Measurements from ENCODE around the gene HIP1. TPM values are rescaled to one million over a fixed set of nuclear protein-coding genes. Genes with fewer than 3 reads are reported as not detected.
"Not testable (repeated sequence)": the region's sequence is repeated elsewhere in the genome, so short reads cannot be mapped to it uniquely, and the experiment has no call there.

The HIP1 gene
- total RNA-seq, 2 experiments from 2014 or later: 5.2 to 5.6 TPM

DNA sequence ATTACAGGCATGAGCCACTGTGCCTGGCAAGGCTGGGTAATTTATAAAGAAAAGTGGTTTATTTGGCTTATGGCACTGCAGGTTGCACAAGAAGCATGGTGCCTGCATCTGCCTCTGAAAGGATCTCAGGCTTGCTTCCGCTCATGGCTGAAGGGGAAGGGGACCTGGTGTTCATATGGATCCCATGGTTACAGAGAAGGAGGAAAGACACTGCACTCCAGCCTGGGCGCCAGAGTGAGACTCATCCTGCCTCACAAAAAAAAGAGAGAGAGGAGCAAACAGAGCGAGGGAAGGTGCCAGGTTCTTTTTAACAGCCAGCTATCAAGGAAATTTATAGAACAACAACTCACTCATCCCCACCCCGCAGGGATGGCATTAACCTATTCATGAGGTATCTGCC is 36.2 kb downstream of the HIP1 start:
- POLR2A ChIA-PET: no interaction called here
- Mint-ChIP-seq H3K4me1 (ENCODE audit: low read depth) (no peaks in the 10 kb centered on the region), H3K27ac (no peak overlapping the region), H3K27me3 (no peaks in the 10 kb centered on the region), H3K4me3 (no peak overlapping the region), H3K36me3 (ENCODE audit: low read depth) (no peaks in the 10 kb centered on the region), H3K9me3 (no peaks in the 10 kb centered on the region)
- TF ChIP-seq, protein P1, sequence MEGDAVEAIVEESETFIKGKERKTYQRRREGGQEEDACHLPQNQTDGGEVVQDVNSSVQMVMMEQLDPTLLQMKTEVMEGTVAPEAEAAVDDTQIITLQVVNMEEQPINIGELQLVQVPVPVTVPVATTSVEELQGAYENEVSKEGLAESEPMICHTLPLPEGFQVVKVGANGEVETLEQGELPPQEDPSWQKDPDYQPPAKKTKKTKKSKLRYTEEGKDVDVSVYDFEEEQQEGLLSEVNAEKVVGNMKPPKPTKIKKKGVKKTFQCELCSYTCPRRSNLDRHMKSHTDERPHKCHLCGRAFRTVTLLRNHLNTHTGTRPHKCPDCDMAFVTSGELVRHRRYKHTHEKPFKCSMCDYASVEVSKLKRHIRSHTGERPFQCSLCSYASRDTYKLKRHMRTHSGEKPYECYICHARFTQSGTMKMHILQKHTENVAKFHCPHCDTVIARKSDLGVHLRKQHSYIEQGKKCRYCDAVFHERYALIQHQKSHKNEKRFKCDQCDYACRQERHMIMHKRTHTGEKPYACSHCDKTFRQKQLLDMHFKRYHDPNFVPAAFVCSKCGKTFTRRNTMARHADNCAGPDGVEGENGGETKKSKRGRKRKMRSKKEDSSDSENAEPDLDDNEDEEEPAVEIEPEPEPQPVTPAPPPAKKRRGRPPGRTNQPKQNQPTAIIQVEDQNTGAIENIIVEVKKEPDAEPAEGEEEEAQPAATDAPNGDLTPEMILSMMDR (IDR thresholded peaks at IDR 0.05): no peak
- ATAC-seq (no peak), DNase-seq (no peak)
- CTCF ChIA-PET: no interaction called here
- intact Hi-C loops (cut with micrococcal nuclease): no loop called here

DNA sequence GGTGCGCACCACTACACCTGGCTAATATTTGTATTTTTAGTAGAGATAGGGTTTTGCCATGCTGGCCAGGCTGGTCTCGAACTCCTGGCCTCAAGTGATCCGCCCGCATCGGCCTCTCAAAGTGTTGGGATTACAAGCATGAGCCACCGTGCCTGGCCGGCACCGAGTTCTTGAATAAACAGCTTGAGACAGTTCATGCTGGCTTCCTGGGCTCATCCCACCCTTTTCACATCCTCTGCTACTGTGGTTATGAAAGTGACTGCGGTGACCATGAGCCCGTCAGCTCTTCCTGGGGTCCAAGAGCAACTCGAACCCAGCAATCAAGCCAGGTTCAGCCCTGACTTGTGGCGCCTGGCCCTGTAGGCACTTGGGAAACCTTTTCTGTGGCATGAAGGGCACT is 38.7 kb downstream of the HIP1 start:
- TF ChIP-seq, protein P1 (IDR thresholded peaks at IDR 0.05): no peak
- Mint-ChIP-seq H3K27me3 (no peaks in the 10 kb centered on the region), H3K9me3 (no peaks in the 10 kb centered on the region), H3K4me3 (no peak overlapping the region), H3K27ac (no peak overlapping the region), H3K36me3 (ENCODE audit: low read depth) (no peaks in the 10 kb centered on the region), H3K4me1 (ENCODE audit: low read depth) (no peaks in the 10 kb centered on the region)
- no peak for ATAC-seq
- DNase-seq: no peak
- ChIA-PET POLR2A (no interaction called here), CTCF (no interaction called here)
- intact Hi-C loops (cut with micrococcal nuclease): no loop called here

DNA sequence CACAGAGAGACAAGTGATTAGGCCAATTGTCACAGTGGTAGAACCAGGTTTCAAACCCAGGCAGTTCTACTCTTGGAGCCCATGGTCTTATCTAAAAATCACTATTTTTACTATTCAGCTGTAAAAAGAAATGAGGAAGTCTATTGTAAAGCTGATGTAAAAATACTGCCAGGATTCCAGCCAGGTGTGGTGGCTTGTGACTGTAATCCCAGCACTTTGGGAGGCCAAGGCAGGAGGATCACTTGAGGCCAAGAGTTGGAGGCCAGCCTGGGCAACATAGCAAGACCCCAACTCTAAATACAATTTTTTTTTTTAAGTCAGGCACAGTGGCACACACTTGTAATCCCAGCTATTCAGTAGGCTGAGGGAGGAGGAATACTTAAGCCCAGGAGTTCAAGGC is 40.4 kb downstream of the HIP1 start:
- no peak overlapping the region for H3K4me3 Mint-ChIP-seq
- ChIA-PET POLR2A (no interaction called here), CTCF (no interaction called here)
- ATAC-seq: no peak
- no peaks in the 10 kb centered on the region for H3K36me3 Mint-ChIP-seq (ENCODE audit: low read depth)
- no peaks in the 10 kb centered on the region for H3K4me1 Mint-ChIP-seq (ENCODE audit: low read depth)
- intact Hi-C loops (cut with micrococcal nuclease): no loop called here
- H3K27ac Mint-ChIP-seq: no peak overlapping the region
- no peaks in the 10 kb centered on the region for H3K27me3 Mint-ChIP-seq
- no peak for DNase-seq
- H3K9me3 Mint-ChIP-seq: no peaks in the 10 kb centered on the region
- TF ChIP-seq, protein P1 (IDR thresholded peaks at IDR 0.05): no peak

DNA sequence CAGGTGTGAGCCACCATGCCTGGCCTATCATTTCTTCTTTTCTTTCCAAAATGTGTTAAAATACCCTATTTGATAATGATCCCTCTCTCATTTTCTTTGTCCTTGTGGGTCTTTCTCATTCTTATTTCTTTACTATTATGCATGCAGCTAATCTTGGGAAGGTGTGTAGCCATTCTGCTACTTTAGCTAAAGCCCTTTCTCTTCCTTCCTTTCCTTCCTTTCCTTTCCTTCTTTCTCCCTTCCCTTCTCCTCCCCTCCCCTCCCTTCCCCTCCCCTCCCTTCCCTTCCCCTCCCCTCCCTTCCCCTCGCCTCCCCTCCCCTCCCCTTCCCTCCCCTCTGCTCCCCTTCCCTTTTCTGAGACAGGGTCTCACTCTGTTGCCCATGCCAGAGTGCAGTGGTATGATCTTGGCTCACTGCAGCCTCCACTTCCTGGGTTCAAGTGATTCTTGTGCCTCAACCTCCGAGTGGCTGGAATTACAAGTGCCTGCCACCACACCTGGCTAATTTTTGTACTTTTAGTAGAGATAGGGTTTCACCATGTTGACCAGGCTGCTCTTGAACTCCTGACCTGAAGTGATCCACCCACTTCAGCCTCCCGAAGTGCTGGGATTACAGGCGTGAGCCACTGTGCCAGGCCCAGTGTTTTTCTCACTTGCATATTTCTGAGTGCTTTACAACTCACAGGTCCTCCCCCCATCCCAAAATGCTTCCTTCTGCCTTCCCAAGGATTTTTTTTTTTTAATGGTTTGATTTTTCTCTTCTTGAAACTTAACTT is 42.3 kb downstream of the HIP1 start:
- Mint-ChIP-seq H3K27me3 (no peaks in the 10 kb centered on the region), H3K4me3 (no peak overlapping the region), H3K27ac (no peak overlapping the region), H3K36me3 (ENCODE audit: low read depth) (no peaks in the 10 kb centered on the region), H3K4me1 (ENCODE audit: low read depth) (no peaks in the 10 kb centered on the region), H3K9me3 (no peaks in the 10 kb centered on the region)
- DNase-seq: no peak
- ChIA-PET POLR2A (no interaction called here), CTCF (no interaction called here)
- intact Hi-C loops (cut with micrococcal nuclease): no loop called here
- no peak for ATAC-seq
- TF ChIP-seq, protein P1 (IDR thresholded peaks at IDR 0.05): no peak

DNA sequence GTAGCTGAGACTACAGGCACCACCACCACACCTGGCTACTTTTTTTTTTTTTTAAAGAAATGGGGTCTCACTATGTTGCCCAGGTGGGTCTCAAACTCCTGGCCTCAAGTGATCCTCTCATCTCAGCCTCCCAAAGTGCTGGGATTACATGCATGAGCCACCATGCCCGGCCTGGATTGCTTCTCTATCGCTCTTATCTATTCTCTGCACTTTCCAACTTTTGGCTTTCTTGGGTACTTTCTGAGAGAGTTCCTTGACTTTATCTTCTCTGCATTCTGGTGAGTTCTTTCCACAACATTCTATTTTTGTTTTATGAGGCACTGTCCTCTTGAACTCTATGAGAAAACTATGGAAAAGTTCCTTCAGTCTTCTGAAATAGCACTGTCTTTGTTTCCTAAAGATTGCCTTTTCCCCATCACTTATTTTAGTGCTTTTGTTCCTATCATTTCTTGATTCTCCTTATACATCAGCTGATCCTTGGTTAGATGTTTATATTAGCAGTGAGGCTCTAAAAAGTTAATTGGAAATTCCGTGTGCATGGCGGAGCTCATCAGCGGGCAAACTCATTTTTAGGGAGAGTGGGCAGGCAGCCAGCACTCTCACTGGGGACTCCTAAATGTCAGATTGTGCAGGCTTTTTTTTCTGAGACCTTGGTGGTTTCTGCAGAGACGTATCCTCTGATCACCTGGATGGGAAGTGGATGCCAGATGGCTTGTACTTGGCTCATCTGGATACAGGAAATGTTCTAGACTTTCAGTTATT is 43.9 kb downstream of the HIP1 start:
- ATAC-seq (no peak), DNase-seq (no peak)
- H3K36me3 Mint-ChIP-seq (ENCODE audit: low read depth): no peaks in the 10 kb centered on the region
- intact Hi-C loops (cut with micrococcal nuclease): no loop called here
- no peaks in the 10 kb centered on the region for H3K27me3 Mint-ChIP-seq
- ChIA-PET POLR2A (interaction anchor here (0.6 kb wide), 1 partner anchor 1018 kb away, joined by 3 read pairs; no protein-coding TSS in a partner anchor), CTCF (no interaction called here)
- H3K4me1 Mint-ChIP-seq (ENCODE audit: low read depth): no peaks in the 10 kb centered on the region
- H3K27ac Mint-ChIP-seq: no peak overlapping the region
- H3K4me3 Mint-ChIP-seq: no peak overlapping the region
- TF ChIP-seq, protein P1 (IDR thresholded peaks at IDR 0.05): no peak
- H3K9me3 Mint-ChIP-seq: no peaks in the 10 kb centered on the region

DNA sequence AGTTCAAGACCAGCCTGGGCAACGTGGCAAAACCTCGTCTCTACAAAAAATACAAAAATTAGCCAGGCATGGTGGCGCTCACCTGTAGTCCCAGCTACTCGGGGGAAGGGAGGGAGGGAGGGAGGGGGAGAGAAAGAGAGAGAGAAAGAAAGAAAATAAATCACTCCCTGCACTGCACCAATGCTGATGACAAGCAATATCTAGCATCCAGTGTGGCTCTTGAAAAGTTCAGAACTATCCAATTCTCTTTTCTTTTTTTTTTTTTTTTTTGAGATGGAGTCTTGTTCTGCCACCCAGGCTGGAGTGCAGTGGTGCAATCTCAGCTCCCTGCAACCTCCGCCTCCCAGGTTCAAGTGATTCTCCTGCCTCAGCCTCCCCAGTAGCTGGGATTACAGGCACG is 45.1 kb downstream of the HIP1 start:
- H3K27ac Mint-ChIP-seq; H3K4me1 Mint-ChIP-seq (ENCODE audit: low read depth); POLR2A ChIA-PET; ATAC-seq; H3K36me3 Mint-ChIP-seq (ENCODE audit: low read depth); intact Hi-C loops (cut with micrococcal nuclease); H3K4me3 Mint-ChIP-seq; H3K9me3 Mint-ChIP-seq; H3K27me3 Mint-ChIP-seq; DNase-seq; CTCF ChIA-PET: not testable (repeated sequence)

All from activated CD8-positive, alpha-beta T cell treated with anti-CD3 and anti-CD28 coated beads for 36 hours (primary cell).